ENCODE results near the gene ANKRD42.

GRCh38 chr11:83219095-83219494 is 25.6 kb downstream of the ANKRD42 start:
- TF ChIP-seq CTCF (conservative IDR thresholded peaks at IDR 0.05; ENCODE audit: low read length) (peak; percentile 40), EZH2phosphoT487 (IDR thresholded peaks at IDR 0.05; ENCODE audit: borderline replicate concordance) (no peak)
